Thymus (tissue), 11 donors: ENCODE measurements around the gene ADCY9. TPM values are rescaled to one million over a fixed set of nuclear protein-coding genes. Genes with fewer than 3 reads are reported as not detected.
"Not testable (repeated sequence)": the region's sequence is repeated elsewhere in the genome, so short reads cannot be mapped to it uniquely, and the experiment has no call there.

Experiments
- DNase-seq, 9 donors: peaks; one replicate each; pipeline ENCODE4 v3.0.0-alpha.2; 2013; ENCODE audit warnings: low spot score in 9 of 9, low read depth in 6 of 9, missing footprints in 1 of 9
- H3K27ac ChIP-seq, 2 donors: one replicate each; pipeline ENCODE4 v1.5.1; 2013; ENCODE audit warnings: control low read depth in 1 of 2, low read depth in 1 of 2, low read length in 1 of 2, mild to moderate bottlenecking in 1 of 2, moderate library complexity in 1 of 2
- H3K27me3 ChIP-seq, 2 donors: one replicate each; pipeline ENCODE4 v1.5.1; 2013; ENCODE audit warnings: low read length in 1 of 2; ENCODE audit not compliant: control insufficient read depth in 2 of 2, insufficient read depth in 1 of 2
- H3K36me3 ChIP-seq, 2 donors: one replicate each; pipeline ENCODE4 v1.5.1; 2013; ENCODE audit warnings: low read length in 1 of 2, mild to moderate bottlenecking in 1 of 2, moderate library complexity in 1 of 2; ENCODE audit not compliant: control insufficient read depth in 2 of 2, insufficient read depth in 2 of 2
- H3K4me1 ChIP-seq, 2 donors: one replicate each; pipeline ENCODE4 v1.5.1; 2013; ENCODE audit warnings: low read length in 2 of 2; ENCODE audit not compliant: control insufficient read depth in 2 of 2, insufficient read depth in 2 of 2
- H3K4me3 ChIP-seq, 2 donors: one replicate each; pipeline ENCODE4 v1.5.1; 2013; ENCODE audit warnings: low read length in 2 of 2, control low read depth in 1 of 2, mild to moderate bottlenecking in 1 of 2
- H3K9me3 ChIP-seq, 2 donors: one replicate each; pipeline ENCODE4 v1.5.1; 2013; ENCODE audit warnings: low read length in 1 of 2, mild to moderate bottlenecking in 1 of 2; ENCODE audit not compliant: control insufficient read depth in 2 of 2, insufficient read depth in 1 of 2
- WGBS: extraction: QIAGEN DNeasy Blood & Tissue Kit; methylation state at CpG from one replicate; pipeline ENCODE4 v1.1.7; 2013; 5-methylcytosine and 5-hydroxymethylcytosine counted together
- polyA plus RNA-seq: library from polyadenylated mRNA; stranded (reverse); fragments of 200-250 nt; gene quantifications from one replicate; pipeline ENCODE4 v1.2.3, GENCODE V29; 2013
- total RNA-seq: library from RNA; stranded (reverse); fragments of 120-200 nt; gene quantifications from one replicate; pipeline ENCODE4 v1.2.4, GENCODE V29; 2013
- donor health status: healthy.

Gene ADCY9
- total and polyA plus RNA-seq, 2 donors = 1.3 to 2.2 TPM

GRCh38 chr16:3934491-3935181 is 181.6 kb downstream of the ADCY9 start:
- H3K4me1 ChIP-seq = no peaks in the 10 kb centered on the region
- H3K36me3 ChIP-seq = no peaks in the 10 kb centered on the region
- H3K27ac ChIP-seq = no peak overlapping the region
- 90% methylated on average over 13 of the region's 13 CpGs for whole genome bisulfite sequencing
- H3K4me3 ChIP-seq = no peak overlapping the region
- H3K9me3 ChIP-seq = no peaks in the 10 kb centered on the region
- DNase-seq = no peak
- H3K27me3 ChIP-seq = peaks cover 2 to 11% of the 10 kb centered on the region in 2 donors

DNA sequence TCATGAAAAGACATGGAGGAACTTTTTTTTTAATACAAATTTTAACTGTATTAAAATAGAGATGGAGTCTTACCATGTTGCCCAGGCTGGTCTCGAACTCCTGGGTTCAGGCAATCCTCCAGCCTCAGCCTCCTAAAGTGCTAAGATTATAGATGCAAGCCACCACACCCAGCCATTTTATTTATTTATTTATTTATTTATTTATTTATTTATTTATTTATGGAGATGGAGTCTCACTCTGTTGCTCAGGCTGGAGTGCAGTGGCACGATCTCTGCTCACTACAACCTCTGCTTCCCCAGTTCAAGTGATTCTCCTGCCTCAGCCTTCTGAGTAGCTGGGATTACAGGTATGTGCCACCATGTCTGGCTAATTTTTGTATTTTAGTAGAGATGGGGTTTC is 189.1 kb downstream of the ADCY9 start:
- not testable (repeated sequence) for H3K36me3 ChIP-seq, H3K4me3 ChIP-seq, H3K27ac ChIP-seq, H3K27me3 ChIP-seq, H3K4me1 ChIP-seq, DNase-seq, H3K9me3 ChIP-seq
- WGBS = 92% methylated on average over 2 of the region's 2 CpGs

DNA sequence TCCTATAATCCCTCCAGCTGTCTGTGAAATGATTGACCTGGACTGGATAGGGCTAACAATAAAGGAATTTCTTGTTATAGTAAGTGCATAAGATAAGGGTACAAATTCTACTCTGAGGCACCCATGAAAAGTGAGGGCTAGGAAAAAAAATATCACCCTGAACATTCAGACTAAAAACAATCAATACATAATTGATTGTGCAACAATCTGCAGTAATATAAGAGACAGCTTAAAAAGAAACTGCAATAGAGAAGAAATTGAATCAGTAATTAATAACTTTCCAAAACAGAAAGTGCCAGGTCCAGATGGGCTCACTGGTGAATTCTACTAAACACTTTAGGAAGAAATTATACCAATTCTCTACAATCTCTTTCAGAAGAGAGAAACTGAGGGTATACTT is 191.5 kb downstream of the ADCY9 start:
- H3K36me3 ChIP-seq = no peaks in the 10 kb centered on the region
- no peak overlapping the region for H3K27ac ChIP-seq
- no peaks in the 10 kb centered on the region for H3K4me1 ChIP-seq
- peaks cover 0 to 4% of the 10 kb centered on the region in 2 donors for H3K27me3 ChIP-seq
- DNase-seq = no peak
- H3K9me3 ChIP-seq = peaks cover 0 to 7% of the 10 kb centered on the region in 2 donors
- H3K4me3 ChIP-seq = no peak overlapping the region

DNA sequence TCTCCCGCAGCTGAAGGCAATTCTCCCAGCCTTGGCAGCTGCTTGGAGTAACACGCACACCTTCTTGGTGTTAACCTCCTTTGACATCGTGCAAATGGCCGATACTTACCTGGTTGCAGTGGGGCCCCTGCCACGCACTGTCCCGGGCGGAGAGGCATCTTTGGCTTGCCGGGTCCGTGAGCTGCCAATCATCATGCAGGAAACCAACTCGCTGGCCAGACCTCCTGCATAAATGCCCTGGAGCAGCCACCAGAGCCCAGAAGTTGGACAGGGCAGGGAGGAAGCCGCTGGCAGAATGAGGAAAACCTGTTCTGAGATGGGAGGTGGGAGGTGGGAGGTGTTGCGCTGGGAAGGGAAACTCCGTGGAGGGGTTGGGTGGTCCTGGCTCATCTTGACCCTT is 194.0 kb downstream of the ADCY9 start:
- no peak for DNase-seq
- H3K9me3 ChIP-seq = peaks cover 4 to 22% of the 10 kb centered on the region in 2 donors
- 61% methylated on average over 13 of the region's 13 CpGs for WGBS
- H3K27ac ChIP-seq = no peak overlapping the region
- no peak overlapping the region for H3K4me3 ChIP-seq
- H3K36me3 ChIP-seq = no peaks in the 10 kb centered on the region
- no peaks in the 10 kb centered on the region for H3K4me1 ChIP-seq
- H3K27me3 ChIP-seq = peaks cover 0 to 4% of the 10 kb centered on the region in 2 donors

- Histone ChIP-seq H3K9me3 (peaks cover 4 to 26% of the 10 kb centered on the region in 2 donors), H3K4me1 (no peaks in the 10 kb centered on the region), H3K27ac (no peak overlapping the region), H3K27me3 (peaks cover 0 to 4% of the 10 kb centered on the region in 2 donors), H3K4me3 (no peak overlapping the region), H3K36me3 (no peaks in the 10 kb centered on the region)
- 92% methylated on average over 8 of the region's 8 CpGs for WGBS
- DNase-seq = no peak
These were observed 196.0 kb downstream of the ADCY9 start for GRCh38 chr16:3920206-3920605.

- H3K4me3 ChIP-seq = no peak overlapping the region
- H3K27ac ChIP-seq = no peak overlapping the region
- H3K9me3 ChIP-seq = peaks cover 4 to 26% of the 10 kb centered on the region in 2 donors
- H3K4me1 ChIP-seq = no peaks in the 10 kb centered on the region
- H3K36me3 ChIP-seq = no peaks in the 10 kb centered on the region
- peaks cover 0 to 4% of the 10 kb centered on the region in 2 donors for H3K27me3 ChIP-seq
- 90% methylated on average over 6 of the region's 6 CpGs for WGBS
- DNase-seq = no peak
These were observed 196.8 kb downstream of the ADCY9 start for GRCh38 chr16:3919413-3919812.

DNA sequence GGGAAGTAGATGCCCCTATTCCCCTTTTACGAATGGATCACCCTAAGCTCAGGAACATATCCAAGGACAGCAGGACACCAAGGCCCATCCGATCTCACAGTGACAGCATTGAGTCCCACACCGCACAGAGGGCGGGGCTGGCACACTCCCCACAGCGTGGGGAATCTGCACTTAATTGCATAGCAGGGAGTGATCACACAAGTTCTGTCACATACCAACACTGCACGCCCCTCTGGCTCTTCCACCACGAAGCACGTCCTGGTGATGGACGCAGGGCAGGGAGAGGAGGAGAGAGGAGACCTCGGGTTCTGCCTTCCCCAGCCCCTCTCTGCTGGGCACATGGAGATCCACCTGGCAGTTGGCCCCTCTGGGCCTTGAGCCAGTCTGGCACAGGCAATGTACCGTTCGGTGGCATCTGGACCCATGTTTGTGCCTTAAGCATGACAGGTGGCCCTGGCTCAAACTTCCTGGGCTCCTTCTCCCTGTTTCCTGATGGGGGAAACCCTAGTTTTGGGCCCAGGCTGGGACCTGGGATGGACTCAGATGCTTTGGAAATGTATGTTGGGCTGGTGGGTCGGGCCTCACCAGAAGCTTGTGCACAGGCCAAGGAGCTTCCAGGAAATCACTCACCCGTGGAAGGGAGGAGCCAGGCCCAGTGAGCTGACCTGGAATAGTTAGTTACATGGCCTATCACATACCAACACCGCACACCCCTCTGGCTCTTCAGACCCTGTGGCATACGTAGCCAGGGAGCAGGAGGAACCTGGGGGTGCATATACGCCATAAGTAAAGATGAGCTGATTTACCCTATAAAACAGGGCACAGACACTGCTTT is 200.6 kb downstream of the ADCY9 start:
- Histone ChIP-seq H3K4me1 (no peaks in the 10 kb centered on the region), H3K27me3 (no peaks in the 10 kb centered on the region), H3K9me3 (peaks cover 4 to 26% of the 10 kb centered on the region in 2 donors), H3K36me3 (no peaks in the 10 kb centered on the region), H3K27ac (no peak overlapping the region), H3K4me3 (no peak overlapping the region)
- no peak for DNase-seq
- WGBS = 94% methylated on average over 17 of the region's 17 CpGs

GRCh38 chr16:3912897-3913296 is 203.3 kb downstream of the ADCY9 start:
- Histone ChIP-seq H3K9me3 (peaks cover 2 to 10% of the 10 kb centered on the region in 2 donors), H3K27ac (no peak overlapping the region), H3K36me3 (no peaks in the 10 kb centered on the region), H3K27me3 (no peaks in the 10 kb centered on the region), H3K4me3 (no peak overlapping the region), H3K4me1 (no peaks in the 10 kb centered on the region)
- no peak for DNase-seq
- 87% methylated on average over 6 of the region's 6 CpGs for WGBS
